Measurements from ENCODE around the gene RASSF5. TPM values are rescaled to one million over a fixed set of nuclear protein-coding genes. Genes with fewer than 3 reads are reported as not detected.

RASSF5 gene
- polyA plus RNA-seq, 1 donor from 2014 or later: 4.0 TPM

DNA sequence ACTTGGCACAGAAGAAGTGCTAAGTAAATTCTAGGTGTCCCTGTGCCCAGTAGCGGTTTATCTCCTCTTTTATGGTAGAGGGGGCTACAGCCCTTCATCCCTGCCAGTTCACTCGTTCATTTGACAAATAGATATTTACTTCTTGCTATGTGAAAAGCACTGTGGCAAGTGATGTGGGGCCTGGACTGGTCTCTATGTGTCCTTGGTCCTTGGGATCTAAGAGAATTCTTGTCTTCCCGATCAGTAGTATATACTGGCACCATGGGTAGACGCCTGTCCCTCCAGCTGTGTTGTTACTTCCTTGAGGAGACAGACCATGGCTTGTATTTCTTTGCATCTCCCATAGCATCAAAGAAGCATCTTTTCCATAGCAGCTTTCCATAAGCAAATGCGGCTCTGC lies 75.2 kb downstream of the RASSF5 start:
- no peak overlapping the region for H3K4me3 ChIP-seq (ENCODE audit: low read length)
- H3K9ac ChIP-seq (ENCODE audit: low read length): no peak overlapping the region
- no peaks in the 10 kb centered on the region for H3K36me3 ChIP-seq (ENCODE audit: insufficient read depth, low read length)
- H3K9me3 ChIP-seq (ENCODE audit: low read length): no peaks in the 10 kb centered on the region
- H3K27ac ChIP-seq (ENCODE audit: low read length): no peak overlapping the region
- no peaks in the 10 kb centered on the region for H3K9me2 ChIP-seq (ENCODE audit: insufficient read depth, low read length)
- H2AFZ ChIP-seq (ENCODE audit: low read depth, low read length): no peak overlapping the region
- H3K79me2 ChIP-seq (replicated peaks; ENCODE audit: insufficient read depth, low read length): no peaks in the 10 kb centered on the region
- H3K27me3 ChIP-seq (ENCODE audit: insufficient read depth, low read depth, low read length): no peaks in the 10 kb centered on the region
- TF ChIP-seq EP300 (conservative IDR thresholded peaks at IDR 0.05; ENCODE audit: poor library complexity, severe bottlenecking) (no peak), EZH2 (IDR thresholded peaks at IDR 0.05; ENCODE audit: borderline replicate concordance, insufficient read depth, low read length, poor library complexity, severe bottlenecking) (no peak), SMC3 (conservative IDR thresholded peaks at IDR 0.05; ENCODE audit: poor library complexity) (no peak), TAF1 (IDR thresholded peaks at IDR 0.05; ENCODE audit: low read depth) (no peak), MXI1 (conservative IDR thresholded peaks at IDR 0.05; ENCODE audit: poor library complexity, severe bottlenecking) (no peak), RAD21 (conservative IDR thresholded peaks at IDR 0.05) (no peak), POLR2AphosphoS5 (IDR thresholded peaks at IDR 0.05) (no peak)
- TF ChIP-seq, protein P1, sequence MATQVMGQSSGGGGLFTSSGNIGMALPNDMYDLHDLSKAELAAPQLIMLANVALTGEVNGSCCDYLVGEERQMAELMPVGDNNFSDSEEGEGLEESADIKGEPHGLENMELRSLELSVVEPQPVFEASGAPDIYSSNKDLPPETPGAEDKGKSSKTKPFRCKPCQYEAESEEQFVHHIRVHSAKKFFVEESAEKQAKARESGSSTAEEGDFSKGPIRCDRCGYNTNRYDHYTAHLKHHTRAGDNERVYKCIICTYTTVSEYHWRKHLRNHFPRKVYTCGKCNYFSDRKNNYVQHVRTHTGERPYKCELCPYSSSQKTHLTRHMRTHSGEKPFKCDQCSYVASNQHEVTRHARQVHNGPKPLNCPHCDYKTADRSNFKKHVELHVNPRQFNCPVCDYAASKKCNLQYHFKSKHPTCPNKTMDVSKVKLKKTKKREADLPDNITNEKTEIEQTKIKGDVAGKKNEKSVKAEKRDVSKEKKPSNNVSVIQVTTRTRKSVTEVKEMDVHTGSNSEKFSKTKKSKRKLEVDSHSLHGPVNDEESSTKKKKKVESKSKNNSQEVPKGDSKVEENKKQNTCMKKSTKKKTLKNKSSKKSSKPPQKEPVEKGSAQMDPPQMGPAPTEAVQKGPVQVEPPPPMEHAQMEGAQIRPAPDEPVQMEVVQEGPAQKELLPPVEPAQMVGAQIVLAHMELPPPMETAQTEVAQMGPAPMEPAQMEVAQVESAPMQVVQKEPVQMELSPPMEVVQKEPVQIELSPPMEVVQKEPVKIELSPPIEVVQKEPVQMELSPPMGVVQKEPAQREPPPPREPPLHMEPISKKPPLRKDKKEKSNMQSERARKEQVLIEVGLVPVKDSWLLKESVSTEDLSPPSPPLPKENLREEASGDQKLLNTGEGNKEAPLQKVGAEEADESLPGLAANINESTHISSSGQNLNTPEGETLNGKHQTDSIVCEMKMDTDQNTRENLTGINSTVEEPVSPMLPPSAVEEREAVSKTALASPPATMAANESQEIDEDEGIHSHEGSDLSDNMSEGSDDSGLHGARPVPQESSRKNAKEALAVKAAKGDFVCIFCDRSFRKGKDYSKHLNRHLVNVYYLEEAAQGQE (IDR thresholded peaks at IDR 0.05; ENCODE audit: borderline replicate concordance): no peak
- TF ChIP-seq, protein P2, sequence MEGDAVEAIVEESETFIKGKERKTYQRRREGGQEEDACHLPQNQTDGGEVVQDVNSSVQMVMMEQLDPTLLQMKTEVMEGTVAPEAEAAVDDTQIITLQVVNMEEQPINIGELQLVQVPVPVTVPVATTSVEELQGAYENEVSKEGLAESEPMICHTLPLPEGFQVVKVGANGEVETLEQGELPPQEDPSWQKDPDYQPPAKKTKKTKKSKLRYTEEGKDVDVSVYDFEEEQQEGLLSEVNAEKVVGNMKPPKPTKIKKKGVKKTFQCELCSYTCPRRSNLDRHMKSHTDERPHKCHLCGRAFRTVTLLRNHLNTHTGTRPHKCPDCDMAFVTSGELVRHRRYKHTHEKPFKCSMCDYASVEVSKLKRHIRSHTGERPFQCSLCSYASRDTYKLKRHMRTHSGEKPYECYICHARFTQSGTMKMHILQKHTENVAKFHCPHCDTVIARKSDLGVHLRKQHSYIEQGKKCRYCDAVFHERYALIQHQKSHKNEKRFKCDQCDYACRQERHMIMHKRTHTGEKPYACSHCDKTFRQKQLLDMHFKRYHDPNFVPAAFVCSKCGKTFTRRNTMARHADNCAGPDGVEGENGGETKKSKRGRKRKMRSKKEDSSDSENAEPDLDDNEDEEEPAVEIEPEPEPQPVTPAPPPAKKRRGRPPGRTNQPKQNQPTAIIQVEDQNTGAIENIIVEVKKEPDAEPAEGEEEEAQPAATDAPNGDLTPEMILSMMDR (IDR thresholded peaks at IDR 0.05; ENCODE audit: poor library complexity, severe bottlenecking): no peak
- H3F3A ChIP-seq (ENCODE audit: insufficient read depth, low read length, poor library complexity, severe bottlenecking): no peaks in the 10 kb centered on the region
- no peak overlapping the region for H3K4me2 ChIP-seq (ENCODE audit: low read length)
- H4K20me1 ChIP-seq (ENCODE audit: insufficient read depth): no peaks in the 10 kb centered on the region

DNA sequence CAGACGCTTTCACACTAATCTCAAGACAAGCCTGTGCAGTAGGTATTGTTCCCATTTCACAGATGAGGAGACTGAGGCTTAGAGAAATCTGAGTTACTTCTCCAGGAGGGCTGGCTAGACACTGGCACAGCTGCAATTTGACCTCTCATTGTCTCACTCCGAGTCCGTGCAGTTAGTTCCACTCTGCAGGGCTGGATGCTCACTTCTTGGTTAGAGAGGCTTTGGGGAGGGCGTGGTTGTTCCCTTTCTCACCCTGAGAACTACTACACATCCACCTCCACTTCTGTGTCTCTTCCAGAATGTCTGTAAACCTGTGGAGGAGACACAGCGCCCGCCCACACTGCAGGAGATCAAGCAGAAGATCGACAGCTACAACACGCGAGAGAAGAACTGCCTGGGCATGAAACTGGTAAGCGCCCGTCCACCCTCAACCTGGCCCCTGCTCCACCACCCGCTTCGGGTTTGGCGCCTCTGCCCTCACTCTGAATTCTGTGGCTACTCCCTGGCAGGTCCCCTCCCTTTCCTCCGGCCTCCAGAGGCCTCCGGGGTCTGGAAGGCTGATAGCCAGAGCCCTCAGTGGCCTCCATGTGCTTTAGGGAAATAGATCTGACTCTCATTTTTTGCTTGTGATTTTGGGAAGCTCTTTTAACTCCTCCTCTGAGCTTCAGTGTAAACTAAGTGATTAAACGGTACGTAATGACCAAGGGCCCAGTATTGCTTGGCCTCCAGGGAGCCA lies 75.8 kb downstream of the RASSF5 start:
- no peak overlapping the region for H2AFZ ChIP-seq (ENCODE audit: low read depth, low read length)
- H4K20me1 ChIP-seq (ENCODE audit: insufficient read depth): no peaks in the 10 kb centered on the region
- H3K4me2 ChIP-seq (ENCODE audit: low read length): no peak overlapping the region
- no peaks in the 10 kb centered on the region for H3K36me3 ChIP-seq (ENCODE audit: insufficient read depth, low read length)
- no peak overlapping the region for H3K27ac ChIP-seq (ENCODE audit: low read length)
- H3K27me3 ChIP-seq (ENCODE audit: insufficient read depth, low read depth, low read length): no peaks in the 10 kb centered on the region
- TF ChIP-seq SMC3 (conservative IDR thresholded peaks at IDR 0.05; ENCODE audit: poor library complexity) (no peak), EP300 (conservative IDR thresholded peaks at IDR 0.05; ENCODE audit: poor library complexity, severe bottlenecking) (no peak), TAF1 (IDR thresholded peaks at IDR 0.05; ENCODE audit: low read depth) (no peak), RAD21 (conservative IDR thresholded peaks at IDR 0.05) (no peak), POLR2AphosphoS5 (IDR thresholded peaks at IDR 0.05) (no peak), EZH2 (IDR thresholded peaks at IDR 0.05; ENCODE audit: borderline replicate concordance, insufficient read depth, low read length, poor library complexity, severe bottlenecking) (no peak), MXI1 (conservative IDR thresholded peaks at IDR 0.05; ENCODE audit: poor library complexity, severe bottlenecking) (no peak)
- TF ChIP-seq, protein P1 (IDR thresholded peaks at IDR 0.05; ENCODE audit: borderline replicate concordance): no peak
- TF ChIP-seq, protein P2 (IDR thresholded peaks at IDR 0.05; ENCODE audit: poor library complexity, severe bottlenecking): no peak
- no peak overlapping the region for H3K9ac ChIP-seq (ENCODE audit: low read length)
- no peaks in the 10 kb centered on the region for H3F3A ChIP-seq (ENCODE audit: insufficient read depth, low read length, poor library complexity, severe bottlenecking)
- no peaks in the 10 kb centered on the region for H3K9me2 ChIP-seq (ENCODE audit: insufficient read depth, low read length)
- H3K4me3 ChIP-seq (ENCODE audit: low read length): no peak overlapping the region
- H3K79me2 ChIP-seq (replicated peaks; ENCODE audit: insufficient read depth, low read length): no peaks in the 10 kb centered on the region
- no peaks in the 10 kb centered on the region for H3K9me3 ChIP-seq (ENCODE audit: low read length)

All from neural cell (in vitro differentiated cells).